ENCODE results near the gene TMEM259. TPM values are rescaled to one million over a fixed set of nuclear protein-coding genes. Genes with fewer than 3 reads are reported as not detected.
A peak's percentile ranks its signal among the peaks of the same experiment; 100 is the strongest.

TMEM259 gene
- total RNA-seq, 1 experiment from 2014 or later, result 171 TPM

DNA sequence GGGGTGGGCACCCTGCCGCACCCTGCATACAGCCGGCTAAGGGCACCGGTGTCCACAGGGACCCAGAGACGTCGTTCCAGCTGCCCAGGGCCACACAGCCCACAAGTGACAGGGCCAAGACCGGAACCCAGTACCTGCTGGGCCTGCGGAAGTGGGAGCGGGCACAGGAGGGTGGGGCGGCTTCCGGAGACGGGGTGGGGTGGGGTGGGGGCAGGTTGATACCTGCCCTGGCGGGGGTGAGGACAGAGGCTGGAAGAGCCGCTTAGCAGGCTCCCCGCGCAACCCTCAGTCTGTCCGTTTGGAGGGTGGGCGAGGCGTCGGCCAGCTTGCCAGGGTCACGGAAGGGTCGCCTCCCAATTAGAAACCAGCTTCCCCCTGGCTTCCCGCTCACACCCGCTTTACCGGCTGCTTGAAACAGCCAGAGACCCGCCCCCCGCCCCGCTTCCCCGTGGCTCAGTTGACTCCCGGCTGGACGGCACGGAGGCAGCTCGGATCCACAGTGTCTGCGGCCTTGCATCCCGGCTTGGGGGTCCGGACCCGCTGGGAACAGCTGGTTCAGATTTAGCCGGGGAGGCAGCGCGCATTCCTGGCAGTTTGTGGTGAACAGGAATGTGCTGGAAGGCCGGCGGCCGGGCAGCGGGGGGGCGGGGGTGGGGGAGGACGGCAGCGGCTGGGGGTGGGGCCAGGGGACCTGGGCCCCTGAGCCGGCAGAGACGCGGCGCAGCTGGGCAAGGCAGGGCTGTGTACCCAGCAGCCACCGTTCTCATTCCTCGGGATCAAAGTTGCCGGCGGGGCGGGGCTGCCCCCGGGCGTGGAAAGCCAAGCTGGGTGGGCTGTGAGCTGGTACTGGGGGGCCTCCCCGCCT, 7.4 kb upstream of the TMEM259 start:
- Histone ChIP-seq H3K27me3 (ENCODE audit: insufficient read depth, low read length) (no peaks in the 10 kb centered on the region), H4K8ac (replicated peaks; ENCODE audit: insufficient read length, low read depth, low read length) (no peak overlapping the region), H4K91ac (ENCODE audit: insufficient read length, low read depth, low read length) (no peak overlapping the region), H4K5ac (ENCODE audit: insufficient read length, low read depth, low read length) (no peak overlapping the region), H2AFZ (ENCODE audit: low read length) (no peak overlapping the region), H3K4me2 (ENCODE audit: insufficient read depth, insufficient read length, low read length) (peak overlapping the region; percentile 90), H3K4me1 (ENCODE audit: insufficient read depth, low read length) (no peaks in the 10 kb centered on the region), H3K79me1 (ENCODE audit: insufficient read depth, low read depth, low read length, poor library complexity, severe bottlenecking) (peaks cover 7% of the 10 kb centered on the region), H2BK15ac (ENCODE audit: low read depth, low read length) (no peak overlapping the region), H3K18ac (ENCODE audit: insufficient read length, low read depth, low read length) (peak overlapping the region; percentile 100), H2BK120ac (ENCODE audit: low read depth, low read length, poor library complexity, severe bottlenecking) (no peak overlapping the region), H3K79me2 (ENCODE audit: insufficient read depth, low read length) (peaks cover 15% of the 10 kb centered on the region; the same call in 1 of the 2 replicates), H3K56ac (ENCODE audit: insufficient read length, low read depth, low read length) (no peak overlapping the region), H3K9me3 (ENCODE audit: control insufficient read depth, low read depth, low read length) (no peaks in the 10 kb centered on the region), H3K4ac (ENCODE audit: low read depth, low read length) (no peak overlapping the region), H3K23ac (ENCODE audit: insufficient read length, low read depth, low read length) (no peak overlapping the region), H3K27ac (ENCODE audit: insufficient read length, low read depth, low read length) (no peak overlapping the region), H3T11ph (ENCODE audit: low read length) (no peak overlapping the region), H4K20me1 (ENCODE audit: control insufficient read depth, insufficient read depth, insufficient read length) (no peaks in the 10 kb centered on the region), H2BK5ac (ENCODE audit: insufficient read length, low read length) (no peak overlapping the region), H3K14ac (ENCODE audit: insufficient read depth, low read length) (peak overlapping the region; percentile 85), H2BK20ac (ENCODE audit: low read depth, low read length, poor library complexity, severe bottlenecking) (no peak overlapping the region), H3K23me2 (ENCODE audit: insufficient read length, low read depth, low read length, poor library complexity, severe bottlenecking) (peaks cover 16% of the 10 kb centered on the region), H2BK12ac (ENCODE audit: insufficient read length, low read depth, low read length) (no peak overlapping the region), H3K9ac (ENCODE audit: extremely low read depth, insufficient read length, low read length) (peak overlapping the region; percentile 42), H2AK5ac (ENCODE audit: insufficient read length, low read length) (no peak overlapping the region)
- WGBS (ENCODE audit: extremely low coverage, insufficient read length, low lambda C conversion rate), result no CpG with 5 or more reads among the region's 58 CpGs
- Mint-ChIP-seq H3K27ac (peak overlapping the region in 2 of 3 experiments; percentile 39 to 76; a peak in 1 of 7 replicates), H3K4me1 (peaks cover 4 to 22% of the 10 kb centered on the region in 2 experiments; a peak in 3 of 4 replicates), H3K27me3 (ENCODE audit: low read depth) (no peaks in the 10 kb centered on the region; the same call in 1 of the 2 replicates), H3K36me3 (ENCODE audit: insufficient read depth in 1 of 3, low read depth in 3 of 3) (peaks cover 23 to 33% (median 32%) of the 10 kb centered on the region in 3 experiments; a peak in 6 of 7 replicates), H3K9me3 (no peaks in the 10 kb centered on the region), H3K4me3 (peak overlapping the region; percentile 86 to 91)
- TF ChIP-seq, protein P1, sequence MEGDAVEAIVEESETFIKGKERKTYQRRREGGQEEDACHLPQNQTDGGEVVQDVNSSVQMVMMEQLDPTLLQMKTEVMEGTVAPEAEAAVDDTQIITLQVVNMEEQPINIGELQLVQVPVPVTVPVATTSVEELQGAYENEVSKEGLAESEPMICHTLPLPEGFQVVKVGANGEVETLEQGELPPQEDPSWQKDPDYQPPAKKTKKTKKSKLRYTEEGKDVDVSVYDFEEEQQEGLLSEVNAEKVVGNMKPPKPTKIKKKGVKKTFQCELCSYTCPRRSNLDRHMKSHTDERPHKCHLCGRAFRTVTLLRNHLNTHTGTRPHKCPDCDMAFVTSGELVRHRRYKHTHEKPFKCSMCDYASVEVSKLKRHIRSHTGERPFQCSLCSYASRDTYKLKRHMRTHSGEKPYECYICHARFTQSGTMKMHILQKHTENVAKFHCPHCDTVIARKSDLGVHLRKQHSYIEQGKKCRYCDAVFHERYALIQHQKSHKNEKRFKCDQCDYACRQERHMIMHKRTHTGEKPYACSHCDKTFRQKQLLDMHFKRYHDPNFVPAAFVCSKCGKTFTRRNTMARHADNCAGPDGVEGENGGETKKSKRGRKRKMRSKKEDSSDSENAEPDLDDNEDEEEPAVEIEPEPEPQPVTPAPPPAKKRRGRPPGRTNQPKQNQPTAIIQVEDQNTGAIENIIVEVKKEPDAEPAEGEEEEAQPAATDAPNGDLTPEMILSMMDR (conservative IDR thresholded peaks at IDR 0.05), result no peak
- DNase-seq, result peak; percentile 77

Data from H9 (cell line).